PC-3 (cell line): ENCODE data around the gene TBX5. TPM values are rescaled to one million over a fixed set of nuclear protein-coding genes. Genes with fewer than 3 reads are reported as not detected.

ENCODE experiments used
- ATAC-seq: fragments of 200-7000 bp; cut with Tn5 transposase; 2 replicates; pipeline ENCODE4 v1.9.1; 2020; ENCODE audit warnings: mild to moderate bottlenecking, moderate library complexity
- BruUV-seq: library from RNA; stranded (reverse); fragments of 400-500 nt; replicated peaks from 2 replicates; lab custom pipeline; 2021; lab: Mats Ljungman, UMichigan
- CTCF ChIA-PET: fragments of 300-600 bp; sonication (Branson Sonifier 250); formaldehyde crosslinking; loops from one replicate; lab custom pipeline; 2022; ENCODE audit warnings: antibody characterized with exemption; lab: Charles Lee
- POLR2A ChIA-PET: fragments of 300-600 bp; sonication (Branson Sonifier 250); formaldehyde crosslinking; loops from one replicate; lab custom pipeline; 2022; ENCODE audit warnings: antibody characterized with exemption; ENCODE audit not compliant: unreplicated experiment; lab: Charles Lee
- DNase-seq: peaks from one replicate; pipeline ENCODE4 v3.0.0-alpha.2; 2015
- H2AFZ ChIP-seq: fragments of 300-600 bp; sonication (generic); 2 replicates; pipeline ENCODE4 v1.6.0; 2016; ENCODE audit warnings: antibody characterized with exemption, low read length
- H3F3A ChIP-seq: fragments of 300-600 bp; sonication (generic); one replicate; pipeline ENCODE4 v1.6.0; 2017; ENCODE audit warnings: antibody characterized with exemption, low read length, control low read depth, mild to moderate bottlenecking; ENCODE audit not compliant: unreplicated experiment
- H3K27ac ChIP-seq: fragments of 300-600 bp; sonication (generic); 2 replicates; pipeline ENCODE4 v1.5.1; 2016; ENCODE audit warnings: mild to moderate bottlenecking, low read length
- H3K27me3 ChIP-seq: fragments of 300-600 bp; sonication (generic); 2 replicates; pipeline ENCODE4 v1.6.1; 2016; ENCODE audit warnings: low read length, mixed read lengths
- H3K36me3 ChIP-seq: fragments of 300-600 bp; sonication (generic); 2 replicates; pipeline ENCODE4 v1.6.1; 2016; ENCODE audit warnings: low read depth, mixed run types, low read length, mixed read lengths
- H3K4me1 ChIP-seq: fragments of 300-600 bp; sonication (generic); 2 replicates; pipeline ENCODE4 v1.5.1; 2016; ENCODE audit warnings: low read length; ENCODE audit not compliant: insufficient read depth
- H3K4me2 ChIP-seq: fragments of 300-600 bp; sonication (generic); 2 replicates; pipeline ENCODE4 v1.6.0; 2016; ENCODE audit warnings: low read length
- H3K4me3 ChIP-seq: fragments of 300-600 bp; sonication (generic); 2 replicates; pipeline ENCODE4 v1.5.1; 2016; ENCODE audit warnings: mild to moderate bottlenecking, low read length, mixed read lengths
- H3K79me2 ChIP-seq: fragments of 300-600 bp; sonication (generic); 2 replicates; pipeline ENCODE4 v1.6.1; 2017; ENCODE audit warnings: low read length, mixed read lengths
- H3K9ac ChIP-seq: fragments of 300-600 bp; sonication (generic); 2 replicates; pipeline ENCODE4 v1.6.0; 2016; ENCODE audit warnings: mild to moderate bottlenecking, low read length
- H3K9me2 ChIP-seq: fragments of 300-600 bp; sonication (generic); replicated peaks from 2 replicates; pipeline ENCODE4 v1.6.1; 2016; ENCODE audit warnings: mixed run types, low read length, mixed read lengths
- H3K9me3 ChIP-seq: fragments of 300-600 bp; sonication (generic); 2 replicates; pipeline ENCODE4 v1.6.1; 2016; ENCODE audit warnings: low read length, mixed read lengths
- H4K20me1 ChIP-seq: fragments of 300-600 bp; sonication (generic); 2 replicates; pipeline ENCODE4 v1.6.1; 2016; ENCODE audit warnings: low read length, mixed read lengths
- CTCF ChIP-seq: fragments of 300-600 bp; sonication (generic); conservative IDR thresholded peaks from 2 replicates; pipeline ENCODE4 v1.5.1; 2017; ENCODE audit warnings: antibody characterized with exemption, low read depth, mild to moderate bottlenecking, low read length
- EZH2 ChIP-seq: fragments of 300-600 bp; sonication (generic); IDR thresholded peaks from one replicate; pipeline ENCODE4 v1.6.1; 2017; ENCODE audit warnings: antibody characterized with exemption, mild to moderate bottlenecking, low read length; ENCODE audit not compliant: unreplicated experiment
- EZH2phosphoT487 ChIP-seq: fragments of 300-600 bp; sonication (generic); IDR thresholded peaks from 2 replicates; pipeline ENCODE4 v1.6.1; 2018; ENCODE audit warnings: mild to moderate bottlenecking, antibody characterized with exemption, low read length, borderline replicate concordance
- intact Hi-C: fragments of 100-400 bp; cut with micrococcal nuclease; formaldehyde crosslinking; loops from 2 replicates; pipeline ENCODE4 v1.9.0; 2023
- total RNA-seq: library from RNA; depleted of rRNA; stranded (reverse); fragments of >200 nt; gene quantifications from 2 replicates; pipeline ENCODE4 v1.2.3, GENCODE V29; 2014

TBX5 gene
- total RNA-seq, 1 experiment from 2014 or later = not detected

GRCh38 chr12:114411071-114411837, 5.3 kb upstream of the TBX5 start:
- BruUV-seq = no TSS peak
- POLR2A ChIA-PET = no interaction called here

GRCh38 chr12:114409852-114410600, 4.1 kb upstream of the TBX5 start:
- POLR2A ChIA-PET = no interaction called here
- no peak for DNase-seq
- no peaks in the 10 kb centered on the region for H3F3A ChIP-seq

More at GRCh38 chr12:114411071-114411837, 5.3 kb upstream of the TBX5 start:
- Histone ChIP-seq H3K79me2 (no peaks in the 10 kb centered on the region), H2AFZ (no peak overlapping the region), H3K4me3 (no peak overlapping the region), H3K27me3 (peaks cover 99% of the 10 kb centered on the region), H3K36me3 (no peaks in the 10 kb centered on the region), H3K9me2 (no peaks in the 10 kb centered on the region), H4K20me1 (no peaks in the 10 kb centered on the region), H3K9ac (no peak overlapping the region), H3K4me1 (no peaks in the 10 kb centered on the region), H3F3A (no peaks in the 10 kb centered on the region), H3K9me3 (no peaks in the 10 kb centered on the region), H3K27ac (no peak overlapping the region), H3K4me2 (no peak overlapping the region)
- DNase-seq (no peak), ATAC-seq (no peak)
- intact Hi-C loops = no loop called here
- no peak for TF ChIP-seq CTCF
- no peak for TF ChIP-seq EZH2
- TF ChIP-seq EZH2phosphoT487 = no peak
- CTCF ChIA-PET = no interaction called here

More at GRCh38 chr12:114409852-114410600, 4.1 kb upstream of the TBX5 start:
- Histone ChIP-seq H3K36me3 (no peaks in the 10 kb centered on the region), H3K4me3 (no peak overlapping the region), H3K79me2 (no peaks in the 10 kb centered on the region), H2AFZ (no peak overlapping the region), H4K20me1 (no peaks in the 10 kb centered on the region), H3K27me3 (peaks cover 98% of the 10 kb centered on the region), H3K9me3 (no peaks in the 10 kb centered on the region), H3K9ac (no peak overlapping the region), H3K9me2 (no peaks in the 10 kb centered on the region), H3K27ac (no peak overlapping the region), H3K4me1 (no peaks in the 10 kb centered on the region), H3K4me2 (no peak overlapping the region)
- CTCF ChIA-PET = no interaction called here
- no TSS peak for BruUV-seq
- no peak for TF ChIP-seq CTCF
- TF ChIP-seq EZH2phosphoT487 = no peak
- no peak for TF ChIP-seq EZH2
- intact Hi-C loops = no loop called here
- no peak for ATAC-seq
